Prostate gland (tissue), 2 donors: ENCODE results near the gene PRKAR1B. TPM values are rescaled to one million over a fixed set of nuclear protein-coding genes. Genes with fewer than 3 reads are reported as not detected.

Experiments used
- DNase-seq: peaks from one replicate; pipeline ENCODE4 v3.0.0-alpha.2; 2019; ENCODE audit warnings: low spot score
- H3K27ac ChIP-seq, 2 donors: fragments of 200-600 bp; sonication (generic); 2 replicates each; pipeline ENCODE4 v1.5.1; 2017 to 2019
- H3K27me3 ChIP-seq: fragments of 200-600 bp; sonication (generic); replicated peaks from 2 replicates; pipeline ENCODE4 v1.5.1; 2019; ENCODE audit not compliant: insufficient read depth
- H3K36me3 ChIP-seq, 2 donors: fragments of 200-600 bp; sonication (generic); 1 replicate in 1 of 2; 2 replicates in 1 of 2; pipeline versions ENCODE4 v1.5.1 to v1.8.1; 2017 to 2019
- H3K4me1 ChIP-seq: fragments of 200-600 bp; sonication (generic); replicated peaks from 2 replicates; pipeline ENCODE4 v1.5.1; 2019
- H3K4me3 ChIP-seq, 2 donors: fragments of 200-600 bp; sonication (generic); 2 replicates each; pipeline ENCODE4 v1.5.1; 2017 to 2019
- H3K9me3 ChIP-seq: fragments of 200-600 bp; sonication (generic); 2 replicates; pipeline ENCODE4 v1.5.1; 2017
- CTCF ChIP-seq, 4 experiments: fragments of 200-600 bp in 2 of 4; fragments of 450-650 bp in 2 of 4; sonication (generic) in 2 of 4; IDR thresholded peaks; 1 replicate in 3 of 4; 2 replicates in 1 of 4; pipeline ENCODE4 v1.5.1; 2016 to 2019; ENCODE audit warnings: antibody characterized with exemption in 4 of 4, mild to moderate bottlenecking in 2 of 4, moderate library complexity in 2 of 4
- POLR2A ChIP-seq: fragments of 450-650 bp; IDR thresholded peaks from one replicate; pipeline ENCODE4 v1.6.1; 2016; ENCODE audit warnings: antibody characterized with exemption, mild to moderate bottlenecking
- POLR2AphosphoS5 ChIP-seq: sonication (generic); formaldehyde crosslinking; IDR thresholded peaks from one replicate; pipeline ENCODE4 v1.6.1; 2017; ENCODE audit warnings: antibody characterized with exemption
- WGBS: methylation state at CpG from one replicate; pipeline ENCODE4 v1.1.5; 2018; 5-methylcytosine and 5-hydroxymethylcytosine counted together
- intact Hi-C: fragments of 100-400 bp; cut with DNase I; formaldehyde crosslinking; loops from one replicate; pipeline ENCODE4 v1.14.2; 2022
- total RNA-seq, 2 donors: library from RNA; depleted of rRNA; stranded (reverse); fragments of >200 nt; gene quantifications; one replicate each; pipeline ENCODE4 v1.1.0, GENCODE V29; 2016

The PRKAR1B gene
- total RNA-seq, 2 donors from 2014 or later, result 20.2 to 44.8 TPM

- no peak for DNase-seq
- Histone ChIP-seq H3K27ac (peak overlapping the region; percentile 86 to 90), H3K9me3 (no peaks in the 10 kb centered on the region), H3K36me3 (no peaks in the 10 kb centered on the region), H3K4me3 (peak overlapping the region; percentile 74 to 86), H3K4me1 (peaks cover 21% of the 10 kb centered on the region), H3K27me3 (no peaks in the 10 kb centered on the region)
- TF ChIP-seq POLR2A, result no peak
- TF ChIP-seq CTCF (IDR thresholded peaks at IDR 0.05), result peak in 1 of 4 experiments; percentile 6
- TF ChIP-seq POLR2AphosphoS5, result no peak
- 24% methylated on average over 60 of the region's 63 CpGs for WGBS
- intact Hi-C loops, result loop anchor here (5.0 kb wide), 1 partner anchor 252 kb away; no protein-coding TSS in a partner anchor
Measured at GRCh38 chr7:520503-521161, 206.4 kb downstream of the PRKAR1B start.

GRCh38 chr7:519484-520390 lies 207.3 kb downstream of the PRKAR1B start, which contains the start of gene PDGFA:
Gene PDGFA, minus strand, starts transcription at chr7:519846. Its CDS starts 845 bp downstream, at chr7:519001.
- H3K27me3 ChIP-seq, result no peaks in the 10 kb centered on the region
- no peak for TF ChIP-seq POLR2A
- peak in 2 of 4 experiments; percentile 52 to 53 for TF ChIP-seq CTCF (IDR thresholded peaks at IDR 0.05)
- H3K27ac ChIP-seq, result peak within 1 kb of the TSS; percentile 86 to 90
- 0% methylated on average over 28 of the region's 132 CpGs for WGBS
- H3K36me3 ChIP-seq, result no peaks in the 10 kb centered on the region
- H3K4me1 ChIP-seq, result peaks cover 24% of the 10 kb centered on the region
- H3K9me3 ChIP-seq, result no peaks in the 10 kb centered on the region
- no peak for DNase-seq
- intact Hi-C loops, result loop anchor here (5.0 to 10.0 kb wide), 2 partner anchors 253 to 325 kb away; no protein-coding TSS in a partner anchor
- H3K4me3 ChIP-seq, result peak within 1 kb of the TSS; percentile 74 to 86

- Histone ChIP-seq H3K27ac (peak overlapping the region; percentile 83 to 90), H3K4me1 (peaks cover 29% of the 10 kb centered on the region), H3K27me3 (no peaks in the 10 kb centered on the region), H3K9me3 (no peaks in the 10 kb centered on the region), H3K36me3 (no peaks in the 10 kb centered on the region), H3K4me3 (peak overlapping the region; percentile 74 to 86)
- TF ChIP-seq POLR2AphosphoS5, result peak; percentile 75
- peak; percentile 89 for TF ChIP-seq POLR2A
- TF ChIP-seq CTCF (IDR thresholded peaks at IDR 0.05), result peak in 1 of 4 experiments; percentile 19
- intact Hi-C loops, result loop anchor here (10.0 kb wide), 1 partner anchor 326 kb away; no protein-coding TSS in a partner anchor
- WGBS, result 0% methylated on average over 93 of the region's 93 CpGs
- peak; percentile 92 for DNase-seq
Measured at GRCh38 chr7:518630-519483, 208.2 kb downstream of the PRKAR1B start.

- Histone ChIP-seq H3K27ac (peak overlapping the region; percentile 83 to 90), H3K4me3 (peak overlapping the region; percentile 74 to 86), H3K36me3 (no peaks in the 10 kb centered on the region), H3K4me1 (peaks cover 30% of the 10 kb centered on the region), H3K27me3 (no peaks in the 10 kb centered on the region), H3K9me3 (no peaks in the 10 kb centered on the region)
- DNase-seq, result peak; percentile 54
- under 1% methylated on average over 63 of the region's 70 CpGs for WGBS
- intact Hi-C loops, result loop anchor here (10.0 kb wide), 1 partner anchor 327 kb away; no protein-coding TSS in a partner anchor
- TF ChIP-seq CTCF (IDR thresholded peaks at IDR 0.05), result no peak
- TF ChIP-seq POLR2AphosphoS5, result peak; percentile 7
Measured at GRCh38 chr7:517774-518629, 209.1 kb downstream of the PRKAR1B start.
